ENCODE results near the gene ZFAND4. TPM values are rescaled to one million over a fixed set of nuclear protein-coding genes. Genes with fewer than 3 reads are reported as not detected.
"Not testable (repeated sequence)": the region's sequence is repeated elsewhere in the genome, so short reads cannot be mapped to it uniquely, and the experiment has no call there.

ZFAND4 gene
- total RNA-seq, 1 donor from 2014 or later: 19.7 TPM

DNA sequence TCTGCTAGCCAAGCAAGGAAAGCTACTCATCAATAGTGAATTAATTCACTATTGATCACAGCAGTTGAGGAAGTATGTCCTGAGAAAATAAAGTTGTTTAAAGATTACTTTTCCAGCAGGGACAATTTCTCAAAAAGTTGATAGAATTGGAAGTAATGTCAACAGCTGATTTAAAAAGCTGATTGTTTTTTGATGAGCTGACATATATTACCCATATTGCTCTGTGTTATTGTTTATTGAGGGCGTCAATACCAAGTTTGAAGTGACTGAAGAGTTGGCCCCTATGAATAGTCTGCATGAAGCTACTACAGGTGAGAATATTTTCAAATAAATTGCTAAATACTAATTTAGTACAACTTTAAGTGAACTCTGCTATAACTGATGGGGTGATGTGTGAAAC lies 28.0 kb downstream of the ZFAND4 start:
- intact Hi-C loops (cut with micrococcal nuclease): no loop called here

DNA sequence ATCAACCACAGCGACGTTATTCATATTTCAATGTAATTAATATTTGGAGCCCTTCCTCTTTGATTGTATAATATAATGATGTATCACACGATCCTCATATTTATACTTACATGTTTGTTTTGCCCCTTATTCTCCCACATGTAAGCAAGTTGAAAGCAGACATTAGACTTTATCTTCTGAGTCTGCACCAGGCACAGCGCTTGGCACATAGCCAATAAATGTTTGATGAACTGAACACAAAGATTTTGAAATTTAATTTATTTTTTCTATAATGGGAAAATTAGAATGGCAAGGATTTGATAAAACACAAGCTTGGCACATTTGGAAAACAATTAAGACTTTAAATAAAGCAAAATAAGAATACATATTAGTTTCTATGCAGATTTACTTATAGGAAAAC lies 31.6 kb downstream of the ZFAND4 start:
- intact Hi-C loops (cut with micrococcal nuclease): no loop called here

DNA sequence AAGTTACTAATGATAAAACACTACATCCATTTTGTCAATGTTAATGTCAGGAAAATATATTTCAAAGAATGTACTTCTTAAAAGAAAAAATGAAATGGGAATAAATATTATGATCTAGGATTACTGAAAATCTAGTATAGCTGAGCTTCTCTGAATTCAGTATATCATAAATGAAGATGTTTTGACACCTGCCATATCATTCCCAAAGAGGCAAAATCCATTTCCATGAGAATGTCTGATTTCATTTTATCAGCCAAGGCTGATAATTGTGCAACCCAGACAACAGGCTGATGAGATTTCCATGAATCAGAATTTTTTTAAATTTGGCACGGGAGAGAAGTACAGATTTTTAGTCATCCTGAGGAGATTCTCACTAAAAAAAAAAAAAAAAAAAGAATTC lies 32.5 kb downstream of the ZFAND4 start:
- intact Hi-C loops (cut with micrococcal nuclease): no loop called here

DNA sequence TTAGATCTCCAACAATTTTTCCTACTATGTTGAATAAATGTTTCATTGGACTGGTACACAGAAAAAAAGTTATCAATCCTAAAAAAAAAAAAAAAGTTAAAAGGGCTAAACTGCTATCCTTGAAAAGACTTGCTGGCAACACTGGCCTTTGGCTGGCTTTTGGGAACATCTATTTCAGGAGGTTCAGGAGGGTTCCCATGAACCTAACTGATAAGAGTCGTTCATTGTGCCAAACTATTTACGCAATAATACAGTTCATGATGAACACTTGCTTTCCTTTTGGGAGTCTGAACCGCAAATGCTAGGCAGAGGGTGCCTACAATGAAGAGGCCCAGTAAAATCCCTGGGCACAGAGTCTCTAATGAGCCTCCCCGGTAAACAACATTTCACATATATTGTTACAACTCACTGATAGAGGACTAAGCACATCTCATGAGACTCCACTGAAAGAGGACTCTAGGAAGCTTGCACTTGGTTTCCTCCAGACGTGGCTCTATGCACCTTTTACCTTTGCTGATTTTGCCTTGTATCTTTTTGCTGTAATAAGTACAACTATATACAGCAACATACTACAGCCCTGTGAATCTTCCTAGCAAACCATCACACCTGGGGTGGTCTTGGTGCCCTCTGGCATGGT lies 45.0 kb downstream of the ZFAND4 start:
- intact Hi-C loops (cut with micrococcal nuclease): no loop called here

DNA sequence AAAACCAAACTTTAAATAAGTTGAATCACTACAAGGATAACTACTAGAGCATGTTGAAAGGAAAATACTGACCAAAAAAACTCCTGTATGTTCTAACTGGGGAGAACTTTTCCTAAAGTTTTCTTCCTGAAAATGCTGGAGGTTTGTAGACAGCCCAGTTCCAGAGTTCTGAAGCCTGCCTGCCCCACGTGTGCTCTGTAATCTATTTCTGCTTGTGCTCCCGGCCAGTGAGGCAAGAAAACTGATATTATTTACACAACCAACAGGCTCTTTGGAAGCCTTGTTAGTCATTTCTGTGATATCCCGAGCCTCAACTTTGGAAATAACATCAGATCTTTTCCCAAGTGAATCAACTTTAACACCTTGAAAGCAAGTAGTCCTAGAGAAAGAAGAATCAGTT lies 46.7 kb downstream of the ZFAND4 start:
- intact Hi-C loops (cut with micrococcal nuclease): no loop called here

DNA sequence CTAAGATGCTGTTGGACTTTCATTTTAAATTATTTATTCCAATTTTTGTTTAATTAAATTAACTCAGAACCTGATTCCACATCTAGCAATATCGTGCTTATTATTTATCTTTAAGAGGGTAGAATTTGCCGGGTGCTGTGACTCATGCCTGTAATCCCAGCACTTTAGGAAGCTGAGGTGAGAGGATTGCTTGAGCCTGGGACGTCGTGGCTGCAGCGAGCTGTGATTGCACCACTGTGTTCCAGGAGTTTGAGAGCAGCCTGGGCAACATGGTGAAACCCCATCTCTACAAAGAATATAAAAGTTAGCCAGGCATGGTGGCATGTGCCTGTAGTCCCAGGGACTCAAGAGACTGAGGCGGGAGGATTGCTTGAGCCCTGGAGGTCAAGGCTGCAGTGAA lies 47.8 kb downstream of the ZFAND4 start:
- intact Hi-C loops (cut with micrococcal nuclease): no loop called here

DNA sequence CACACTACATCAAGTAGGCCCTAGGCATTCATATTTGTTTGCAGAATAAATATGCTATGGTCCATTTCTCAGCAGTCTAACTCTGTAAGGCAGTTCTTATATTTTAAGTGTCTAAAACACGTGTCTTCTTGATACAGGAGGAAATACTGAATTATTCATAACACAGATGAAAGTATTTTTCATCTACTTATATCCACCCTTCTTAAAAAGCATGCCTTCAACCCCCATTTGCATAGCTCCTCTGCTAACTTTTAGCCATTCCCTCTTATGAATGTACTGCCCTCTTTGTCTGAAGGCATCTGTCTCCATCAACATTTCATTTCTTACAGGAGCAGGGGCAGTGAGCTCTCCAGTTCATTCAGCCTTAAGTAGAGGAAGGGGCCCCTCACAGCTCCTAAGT lies 57.7 kb downstream of the ZFAND4 start:
- intact Hi-C loops (cut with micrococcal nuclease): no loop called here

DNA sequence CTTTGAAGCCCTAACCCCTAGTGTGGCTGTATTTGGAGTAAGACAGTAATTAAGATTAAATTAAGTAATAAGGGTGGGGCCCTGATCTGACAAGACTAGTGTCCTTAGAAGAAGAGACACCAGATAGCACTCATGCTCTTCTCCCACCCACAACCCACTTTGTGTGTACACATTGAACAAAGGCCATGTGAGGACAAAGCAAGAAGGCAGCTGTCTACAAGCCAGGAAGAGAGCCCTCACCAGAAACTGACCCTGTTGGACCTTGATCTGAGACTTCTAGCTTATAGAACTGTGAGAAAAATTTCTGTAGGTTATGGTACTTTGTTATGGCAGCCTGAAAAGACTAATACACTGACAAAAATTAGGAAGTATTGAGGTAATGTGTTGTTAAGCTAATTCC lies 59.8 kb downstream of the ZFAND4 start:
- intact Hi-C loops (cut with micrococcal nuclease): no loop called here

DNA sequence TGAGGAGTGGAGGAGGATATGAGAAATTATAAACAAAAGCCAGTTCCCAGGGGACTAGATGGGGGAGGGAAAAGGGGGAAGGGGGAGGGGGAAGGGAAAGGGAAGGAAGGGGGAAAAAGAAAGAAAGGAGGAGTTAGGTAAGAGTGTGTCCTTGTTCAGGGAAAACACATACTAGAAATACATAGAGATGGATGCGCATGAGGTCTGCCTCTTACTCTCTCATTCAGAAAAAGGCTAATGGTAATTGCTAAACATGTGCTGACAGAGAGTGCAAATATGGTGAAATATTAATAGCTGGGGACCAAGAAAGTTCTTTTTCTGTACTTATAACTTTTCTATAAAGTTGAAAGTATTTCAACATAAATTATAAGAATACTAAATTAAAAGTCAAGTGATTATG lies 64.5 kb downstream of the ZFAND4 start:
- intact Hi-C loops (cut with micrococcal nuclease): no loop called here

DNA sequence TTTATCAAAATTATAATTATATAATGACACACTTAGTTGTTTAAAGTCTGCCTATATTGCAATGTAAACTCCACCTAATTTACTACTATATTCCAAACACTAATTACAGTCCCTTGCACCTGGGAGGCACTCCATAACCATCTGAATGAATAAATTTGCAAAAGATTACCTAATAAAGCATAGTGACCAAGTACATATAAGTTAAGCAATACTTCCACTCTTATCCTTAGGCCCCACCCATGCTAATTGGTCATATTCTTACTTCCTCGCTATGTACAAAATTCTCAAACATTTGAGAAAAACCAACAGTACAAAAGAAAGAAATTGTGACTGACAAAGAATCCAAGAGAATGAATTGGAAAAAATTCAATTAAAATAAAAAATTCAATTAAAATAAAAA lies 65.3 kb downstream of the ZFAND4 start:
- intact Hi-C loops (cut with micrococcal nuclease): no loop called here

DNA sequence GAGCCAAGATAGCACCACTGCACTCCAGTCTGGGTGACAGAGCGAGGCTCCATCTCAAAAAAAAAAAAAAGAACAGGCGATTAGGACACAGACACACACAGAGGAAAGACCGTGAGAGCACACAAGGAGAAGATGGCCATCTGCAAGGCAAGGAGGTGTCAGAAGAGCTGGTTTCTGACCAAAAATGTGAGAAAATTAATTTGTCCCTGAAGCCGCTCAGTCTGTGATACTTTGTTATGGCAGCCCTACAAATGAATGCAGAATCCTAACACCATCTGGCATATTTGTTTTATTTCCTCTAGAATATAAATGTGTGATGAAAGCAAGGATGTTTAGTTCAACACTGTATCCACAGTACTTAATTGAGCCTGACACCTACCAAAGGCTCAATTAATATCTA lies 69.7 kb downstream of the ZFAND4 start:
- intact Hi-C loops (cut with micrococcal nuclease): no loop called here

DNA sequence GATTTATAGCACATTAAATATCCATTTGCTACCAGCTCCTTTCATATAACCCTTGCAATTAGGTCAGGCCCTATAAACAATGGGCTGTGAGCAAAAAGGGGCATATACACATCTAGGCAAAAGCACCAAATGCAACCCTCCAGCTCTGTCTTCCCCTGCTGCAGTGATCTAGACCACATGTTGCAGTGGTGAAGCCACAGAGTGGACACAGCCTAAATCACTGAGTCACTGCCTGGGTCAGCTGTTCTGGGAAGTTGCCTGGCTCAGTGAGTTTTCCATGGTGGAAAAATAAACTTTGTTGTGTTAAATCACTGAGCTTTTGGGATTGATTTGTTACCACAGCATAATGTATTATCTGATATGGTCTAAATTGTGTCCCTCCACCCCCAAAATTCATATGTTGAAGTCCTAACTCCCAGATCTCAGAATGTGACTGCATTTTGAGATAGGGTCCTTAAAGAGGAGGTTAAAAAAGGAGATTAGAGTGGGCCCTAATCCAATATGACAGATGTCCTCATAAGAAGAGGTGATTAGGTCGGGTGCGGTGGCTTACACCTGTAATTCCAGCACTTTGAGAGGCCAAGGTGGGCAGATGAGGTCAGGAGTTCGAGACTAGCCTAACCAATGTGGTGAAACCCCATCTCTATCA lies 70.4 kb downstream of the ZFAND4 start:
- intact Hi-C loops (cut with micrococcal nuclease): no loop called here

DNA sequence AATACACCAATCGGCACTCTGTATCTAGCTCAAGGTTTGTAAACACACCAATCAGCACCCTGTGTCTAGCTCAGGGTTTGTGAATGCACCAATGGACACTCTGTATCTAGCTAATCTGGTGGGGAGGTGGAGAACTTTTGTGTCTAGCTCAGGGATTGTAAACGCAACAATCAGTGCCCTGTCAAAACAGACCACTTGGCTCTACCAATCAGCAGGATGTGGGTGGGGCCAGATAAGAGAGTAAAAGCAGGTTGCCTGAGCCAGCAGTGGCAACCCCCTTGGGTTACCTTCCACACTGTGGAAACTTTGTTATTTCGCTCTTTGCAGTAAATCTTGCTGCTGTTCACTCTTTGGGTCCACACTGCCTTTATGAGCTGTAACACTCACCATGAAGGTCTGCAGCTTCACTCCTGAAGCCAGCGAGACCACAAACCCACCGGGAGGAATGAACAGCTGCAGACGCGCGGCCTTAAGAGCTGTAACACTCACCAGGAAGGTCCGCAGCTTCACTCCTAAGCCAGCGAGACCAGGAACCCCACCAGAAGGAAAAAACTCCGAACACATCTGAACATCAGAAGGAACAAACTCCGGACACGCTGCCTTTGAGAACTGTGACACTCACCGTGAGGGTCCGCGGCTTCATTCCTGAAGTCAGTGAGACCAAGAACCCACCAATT lies 71.2 kb downstream of the ZFAND4 start:
- intact Hi-C loops (cut with micrococcal nuclease): not testable (repeated sequence)

DNA sequence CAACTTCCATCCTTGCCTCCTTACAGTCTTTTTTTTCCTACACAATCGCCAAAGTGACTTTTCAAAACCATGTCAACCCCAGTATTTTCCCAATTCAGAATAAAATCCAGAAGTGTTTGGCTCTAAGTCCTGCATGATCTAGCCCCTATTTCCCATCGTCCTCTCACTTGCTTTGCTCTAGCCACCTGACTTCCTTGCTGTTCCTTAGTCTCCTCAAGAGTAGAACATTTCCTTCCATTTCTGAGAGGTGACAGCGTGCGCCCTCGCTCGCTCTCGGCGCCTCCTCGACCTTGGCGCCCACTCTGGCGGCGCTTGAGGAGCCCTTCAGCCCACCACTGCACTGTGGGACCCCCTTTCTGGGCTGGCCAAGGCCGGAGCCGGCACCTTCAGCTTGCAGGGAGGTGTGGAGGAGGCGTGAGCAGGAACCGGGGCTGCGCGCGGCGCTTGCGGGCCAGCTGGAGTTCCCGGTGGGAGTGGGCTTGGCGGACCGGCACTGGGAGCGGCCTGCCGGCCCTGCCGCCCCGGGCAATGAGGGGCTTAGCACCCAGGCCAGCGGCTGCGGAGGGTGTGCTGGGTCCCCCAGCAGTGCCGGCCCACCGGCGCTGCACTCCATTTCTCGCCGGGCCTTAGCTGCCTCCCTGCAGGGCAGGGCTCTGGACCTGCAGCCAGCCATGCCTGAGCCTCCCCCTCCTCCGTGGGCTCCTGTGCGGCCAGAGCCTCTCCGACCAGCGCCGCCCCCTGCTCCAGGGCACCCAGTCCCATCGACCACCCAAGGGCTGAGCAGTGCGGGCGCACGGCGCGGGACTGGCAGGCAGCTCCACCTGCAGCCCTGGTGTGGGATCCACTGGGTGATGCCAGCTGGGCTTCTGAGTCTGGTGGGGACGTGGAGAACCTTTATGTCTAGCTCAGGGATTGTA lies 72.0 kb downstream of the ZFAND4 start:
- intact Hi-C loops (cut with micrococcal nuclease): not testable (repeated sequence)

DNA sequence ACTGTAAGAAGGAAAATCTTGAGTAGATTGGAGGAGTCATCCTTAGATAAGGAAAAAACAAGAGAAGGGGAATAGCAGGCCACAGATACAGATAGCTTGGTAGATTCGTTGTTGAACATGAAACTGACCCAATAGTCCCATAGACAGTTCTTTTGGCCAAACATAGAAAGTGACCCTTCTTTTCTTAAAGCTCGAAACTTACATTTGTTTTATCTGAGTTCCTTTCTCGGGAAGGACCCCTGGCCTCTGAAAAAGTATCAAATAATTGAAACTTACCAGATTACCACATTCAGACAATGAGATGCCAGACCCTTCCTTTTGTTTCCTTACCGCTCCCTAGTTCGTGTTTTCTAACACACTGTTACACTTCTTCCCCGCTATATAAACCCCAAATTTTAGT lies 72.9 kb downstream of the ZFAND4 start:
- intact Hi-C loops (cut with micrococcal nuclease): no loop called here

DNA sequence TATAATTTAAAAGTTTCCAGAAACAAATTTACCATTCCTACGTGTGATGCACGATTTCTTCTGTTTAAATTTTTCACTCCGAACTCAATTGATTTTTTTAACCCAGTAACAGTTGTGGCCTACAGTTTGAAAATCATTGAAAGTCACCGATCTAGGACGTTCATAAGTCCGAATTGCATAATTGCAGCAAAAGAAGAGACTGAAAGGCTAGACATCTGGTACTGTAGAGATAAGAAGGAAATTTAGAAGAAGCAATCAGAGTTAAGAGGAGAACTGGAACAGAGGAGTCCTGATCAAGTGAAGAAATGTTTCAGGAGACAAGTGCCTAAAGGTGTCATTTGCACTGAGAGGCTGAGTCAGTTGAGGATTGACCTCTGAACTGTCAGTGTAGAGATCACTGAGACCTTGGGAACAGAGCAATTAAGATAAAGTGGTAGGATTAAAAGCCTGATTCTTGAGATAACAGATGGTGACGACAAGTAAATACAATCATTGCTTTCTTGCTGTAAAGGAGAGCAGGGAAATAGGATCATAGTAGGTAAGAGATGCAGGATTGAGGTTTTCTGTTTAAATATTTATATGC lies 73.5 kb downstream of the ZFAND4 start:
- intact Hi-C loops (cut with micrococcal nuclease): no loop called here

DNA sequence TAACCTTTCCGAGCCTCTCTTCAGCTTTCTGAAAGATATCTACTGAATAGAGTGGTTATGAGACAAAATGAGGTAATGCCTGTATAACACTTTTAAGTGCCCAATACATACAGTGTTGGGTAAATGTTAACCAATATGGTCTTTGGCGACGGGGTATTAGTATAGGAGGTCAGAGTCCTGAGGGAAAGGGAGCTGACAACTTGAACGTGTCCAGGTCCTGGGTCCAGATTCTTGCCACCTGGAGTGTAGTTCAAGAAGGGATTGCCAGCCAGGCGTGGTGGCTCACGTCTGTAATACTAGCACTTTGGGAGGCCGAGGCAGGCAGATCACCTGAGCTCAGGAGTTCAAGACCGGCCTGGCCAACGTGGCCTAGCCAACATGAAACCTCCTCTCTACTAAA lies 76.0 kb downstream of the ZFAND4 start:
- intact Hi-C loops (cut with micrococcal nuclease): no loop called here

DNA sequence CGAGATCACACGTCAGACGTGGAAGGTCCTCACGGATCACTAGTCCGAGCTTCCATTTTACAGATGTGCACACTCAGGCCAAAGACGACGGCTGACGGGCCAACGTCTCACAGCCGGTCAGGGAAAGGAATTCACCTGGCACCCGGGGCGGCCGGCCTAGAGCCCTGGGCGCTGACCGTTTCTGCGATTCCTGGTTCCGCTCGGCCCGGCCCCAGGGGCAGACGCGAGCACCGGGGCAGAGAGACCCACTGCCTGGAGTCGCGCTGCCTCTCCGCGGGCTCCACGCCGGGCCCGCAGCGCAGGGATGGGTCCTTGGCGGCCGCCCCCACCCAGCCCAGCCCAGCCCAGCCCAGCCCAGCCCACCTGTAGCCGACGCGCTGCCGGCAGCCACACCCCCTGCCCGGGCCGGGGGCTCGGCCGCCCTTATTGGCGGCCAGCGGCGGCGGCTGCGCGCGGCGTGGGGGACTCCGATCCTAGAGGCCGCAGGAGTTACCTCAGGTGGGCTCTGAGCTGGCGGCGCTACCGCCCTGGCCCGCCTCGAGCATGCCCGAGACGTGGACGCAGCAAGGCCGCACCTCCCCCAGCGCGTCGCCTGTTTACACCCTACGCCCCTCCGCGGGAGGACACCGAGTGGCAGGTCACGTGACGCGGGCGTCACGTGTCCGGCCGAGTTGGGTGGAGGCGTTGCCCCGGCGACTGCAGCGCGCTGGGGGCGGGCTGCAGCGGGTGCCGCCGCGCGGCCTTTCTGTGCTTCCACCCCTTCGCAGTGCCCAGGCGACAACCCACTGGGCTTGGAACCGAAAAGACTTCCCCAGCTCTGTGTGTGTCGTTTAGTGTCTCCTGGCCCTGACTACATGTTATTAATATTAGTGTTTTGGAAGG lies 78.1 kb downstream of the ZFAND4 start:
- intact Hi-C loops (cut with micrococcal nuclease): loop anchor here (1.0 kb wide), 1 partner anchor 13 kb away; no protein-coding TSS in a partner anchor

DNA sequence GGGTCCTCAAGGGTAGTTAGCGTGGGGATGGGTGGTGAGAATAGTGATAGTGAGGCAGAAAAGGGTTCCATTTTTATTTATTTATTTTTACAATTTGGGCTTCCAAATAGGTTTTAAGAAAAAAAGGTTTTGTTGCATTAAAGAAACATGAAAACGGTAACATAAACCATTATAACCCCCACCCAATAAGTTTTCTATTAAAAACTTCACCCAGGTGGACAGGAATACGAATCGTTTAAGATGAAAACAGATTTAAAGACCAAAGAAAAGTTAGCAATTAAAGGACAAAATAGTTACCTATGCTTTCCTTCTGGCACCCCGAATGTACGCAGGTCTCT lies 78.7 kb downstream of the ZFAND4 start:
- intact Hi-C loops (cut with micrococcal nuclease): loop anchor here (1.0 kb wide), 1 partner anchor 13 kb away; no protein-coding TSS in a partner anchor

DNA sequence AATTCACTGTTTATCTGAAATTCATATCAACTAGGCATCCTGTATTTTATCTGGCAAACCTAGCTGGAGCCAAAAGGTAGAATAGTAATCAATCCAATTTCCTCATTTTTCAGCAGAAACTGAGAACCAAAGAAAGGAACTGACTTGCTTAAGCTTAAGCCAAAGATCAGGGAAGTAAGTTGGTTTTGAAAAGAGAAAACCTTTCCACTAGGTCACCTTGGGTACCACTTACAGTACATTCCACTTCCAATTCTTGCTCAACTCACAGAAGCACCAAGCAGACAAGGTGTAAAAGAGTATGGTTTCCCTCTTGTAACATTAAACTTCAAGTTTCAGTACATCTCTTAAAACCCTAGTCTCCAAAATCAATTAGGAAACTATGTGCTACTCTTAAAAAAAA lies 79.6 kb downstream of the ZFAND4 start:
- intact Hi-C loops (cut with micrococcal nuclease): no loop called here
